Activated effector memory CD4-positive, alpha-beta T cell treated with anti-CD3 and anti-CD28 coated beads, Interleukin-2, amount 50 U/mL, for 16 hours (primary cell): ENCODE data around the gene GYPE.
"Not testable (repeated sequence)": the region's sequence is repeated elsewhere in the genome, so short reads cannot be mapped to it uniquely, and the experiment has no call there.

Experiments
- DNase-seq: peaks from one replicate; pipeline ENCODE4 v3.0.0-alpha.2; 2020

GYPE gene

GRCh38 chr4:143905440-143905839 lies at the start of gene GYPE:
Gene GYPE (minus strand): TSS chr4:143905559. CDS start chr4:143905507, 52 bp downstream.
- not testable (repeated sequence) for DNase-seq

DNA sequence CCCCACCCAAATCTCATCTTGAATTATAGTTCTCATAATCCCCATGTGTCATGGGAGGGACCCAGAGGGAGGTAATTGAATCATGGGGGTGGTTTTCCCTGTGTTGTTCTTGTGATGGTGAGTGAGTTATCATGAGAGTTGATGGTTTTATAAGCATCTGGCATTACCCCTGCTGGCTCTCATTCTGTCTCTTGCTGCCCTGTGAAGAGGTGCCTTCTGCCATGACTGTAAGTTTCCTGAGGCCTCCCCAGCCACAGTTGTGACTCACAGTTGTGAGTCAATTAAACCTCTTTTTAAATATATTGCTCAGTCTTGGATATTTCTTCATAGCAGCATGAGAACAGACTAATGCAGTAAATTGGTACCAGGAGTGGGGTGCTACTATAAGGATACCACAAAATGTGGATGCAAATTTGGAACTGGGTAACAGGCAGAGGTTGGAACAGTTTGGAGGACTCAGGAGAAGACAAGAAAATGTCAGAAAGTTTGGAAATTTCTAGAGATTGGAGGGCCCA lies 46.2 kb upstream of the GYPE start:
- DNase-seq, result not testable (repeated sequence)

DNA sequence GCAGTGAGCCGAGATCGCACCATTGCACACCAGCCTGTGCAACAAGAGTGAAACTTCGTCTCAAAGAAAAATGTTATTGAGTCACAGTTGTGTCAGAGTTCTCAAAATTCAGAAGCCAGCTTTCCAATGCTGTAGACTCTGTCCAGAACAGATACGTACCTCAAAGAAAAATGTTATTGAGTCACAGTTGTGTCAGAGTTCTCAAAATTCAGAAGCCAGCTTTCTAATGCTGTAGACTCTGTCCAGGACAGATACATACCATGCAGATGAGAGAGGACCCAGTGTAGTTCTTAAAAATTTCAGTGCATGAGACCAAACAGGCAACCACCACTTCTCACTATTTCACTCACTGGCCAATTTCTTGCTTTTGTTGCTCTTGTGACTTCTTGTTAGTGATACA lies 45.6 kb upstream of the GYPE start:
- not testable (repeated sequence) for DNase-seq

DNA sequence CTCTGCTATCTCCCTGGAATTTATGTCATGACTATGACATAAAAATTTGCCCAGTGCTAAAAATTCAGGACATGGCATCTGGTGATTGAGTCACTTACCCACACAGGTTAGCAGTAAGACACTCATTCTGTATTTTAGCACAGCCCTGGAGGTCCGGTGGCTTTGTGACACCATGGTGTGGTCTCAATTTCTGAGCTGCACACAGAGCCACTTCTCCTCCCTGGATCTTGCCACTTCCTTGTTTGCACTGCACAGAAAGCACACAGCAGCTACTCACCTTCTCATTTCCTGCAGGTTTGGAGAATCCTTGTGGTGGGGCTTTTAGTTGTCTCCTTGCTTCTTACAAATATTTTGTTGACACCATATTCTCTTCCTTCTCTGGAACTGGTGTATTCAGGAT lies 44.8 kb upstream of the GYPE start:
- DNase-seq, result not testable (repeated sequence)

GRCh38 chr4:143947493-143947892 lies 42.1 kb upstream of the GYPE start:
- not testable (repeated sequence) for DNase-seq

DNA sequence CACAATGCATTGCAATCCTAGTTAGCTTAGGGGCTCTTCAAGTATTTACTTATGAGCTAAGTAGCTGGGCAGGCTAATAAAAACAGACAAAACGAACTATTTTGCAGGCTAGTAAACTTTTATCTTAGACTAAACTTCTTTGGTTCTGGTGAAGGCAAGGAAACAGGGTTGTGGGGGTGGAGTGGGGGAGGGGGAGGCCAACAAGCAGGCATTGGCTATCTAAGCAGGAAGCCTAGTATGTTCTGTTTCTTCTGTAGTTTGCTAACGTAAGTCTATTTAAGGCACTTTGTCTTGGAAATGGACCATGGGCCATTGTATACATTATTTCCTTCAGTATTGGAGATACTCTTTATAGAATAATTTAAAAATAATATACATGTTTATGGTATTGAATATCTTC lies 35.3 kb upstream of the GYPE start:
- DNase-seq, result not testable (repeated sequence)

DNA sequence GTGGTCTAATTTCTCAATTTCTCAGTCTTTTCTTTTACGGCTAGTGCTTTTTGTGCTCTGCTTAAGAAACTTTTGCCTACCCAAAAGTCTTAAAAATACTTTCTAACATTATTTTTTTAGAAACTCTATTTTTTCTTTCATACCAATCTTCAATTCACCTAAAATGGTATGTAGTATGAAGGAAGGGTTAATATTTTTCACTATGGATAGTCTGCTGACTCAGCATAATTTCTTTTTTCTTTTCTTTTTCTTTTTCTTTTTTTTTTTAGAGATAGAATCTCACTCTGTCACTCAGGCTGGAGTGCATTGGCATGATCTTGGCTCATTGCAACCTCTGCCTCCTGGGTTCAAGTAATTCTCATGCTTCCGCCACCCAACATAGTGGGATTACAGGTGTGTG lies 34.2 kb upstream of the GYPE start:
- DNase-seq, result no peak

DNA sequence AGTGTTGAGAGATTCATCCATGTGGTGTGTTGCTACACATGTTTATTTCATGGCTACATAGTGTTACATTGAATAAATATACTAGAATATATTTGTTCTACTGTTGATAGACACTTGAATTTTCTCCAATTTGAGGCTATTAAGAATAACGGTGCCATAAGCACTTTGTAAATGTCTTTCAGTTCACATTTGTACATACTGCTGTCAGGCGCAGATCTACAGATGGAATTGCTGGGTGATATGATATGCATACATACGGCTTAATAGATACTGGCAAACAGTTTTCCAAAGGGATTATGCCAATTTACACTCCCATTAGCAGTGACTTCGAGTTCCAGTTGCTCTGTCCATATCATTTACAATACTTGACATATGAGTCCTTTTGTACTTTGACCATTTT lies 33.5 kb upstream of the GYPE start:
- DNase-seq, result not testable (repeated sequence)

DNA sequence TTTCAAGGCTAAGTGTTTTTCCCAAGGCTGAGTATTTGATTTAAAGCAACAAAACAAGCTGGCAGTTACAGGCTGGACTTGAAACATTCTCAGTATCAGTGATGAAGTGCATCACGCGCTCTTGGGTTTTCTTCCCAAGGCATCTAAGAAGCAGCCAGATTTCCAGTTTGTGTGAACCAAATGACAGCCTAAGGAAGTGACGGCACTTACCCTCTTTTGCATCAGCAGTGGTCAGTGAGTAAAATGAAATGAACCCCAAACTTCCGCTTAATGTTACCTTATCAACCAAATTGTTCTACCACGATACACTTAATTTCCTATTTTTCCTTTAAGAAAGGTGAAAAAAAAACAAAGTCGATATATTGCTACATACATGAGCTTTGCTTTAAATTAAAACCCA lies 15.8 kb upstream of the GYPE start:
- DNase-seq, result no peak

- DNase-seq, result not testable (repeated sequence)
Measured at GRCh38 chr4:143916485-143916884, 11.1 kb upstream of the GYPE start.

DNA sequence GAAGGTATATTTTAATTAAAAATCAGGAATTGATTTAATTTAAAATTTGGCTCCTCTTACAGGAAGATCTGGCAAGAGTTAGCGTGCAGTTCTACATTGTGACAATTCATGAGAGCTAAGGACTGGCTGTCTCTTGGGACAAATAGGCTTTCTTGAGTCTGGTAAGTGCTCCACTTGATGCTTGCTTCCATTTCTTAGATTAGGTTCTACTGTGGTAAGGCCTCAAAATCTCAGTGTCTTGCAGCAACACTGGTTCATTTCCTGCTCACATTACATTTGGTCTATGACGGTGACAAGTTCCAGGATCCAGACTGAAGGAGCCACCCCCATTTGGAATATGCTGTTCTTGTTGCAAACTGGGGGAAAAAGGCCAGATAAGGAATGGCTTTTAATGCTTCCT lies 7.1 kb upstream of the GYPE start:
- not testable (repeated sequence) for DNase-seq

DNA sequence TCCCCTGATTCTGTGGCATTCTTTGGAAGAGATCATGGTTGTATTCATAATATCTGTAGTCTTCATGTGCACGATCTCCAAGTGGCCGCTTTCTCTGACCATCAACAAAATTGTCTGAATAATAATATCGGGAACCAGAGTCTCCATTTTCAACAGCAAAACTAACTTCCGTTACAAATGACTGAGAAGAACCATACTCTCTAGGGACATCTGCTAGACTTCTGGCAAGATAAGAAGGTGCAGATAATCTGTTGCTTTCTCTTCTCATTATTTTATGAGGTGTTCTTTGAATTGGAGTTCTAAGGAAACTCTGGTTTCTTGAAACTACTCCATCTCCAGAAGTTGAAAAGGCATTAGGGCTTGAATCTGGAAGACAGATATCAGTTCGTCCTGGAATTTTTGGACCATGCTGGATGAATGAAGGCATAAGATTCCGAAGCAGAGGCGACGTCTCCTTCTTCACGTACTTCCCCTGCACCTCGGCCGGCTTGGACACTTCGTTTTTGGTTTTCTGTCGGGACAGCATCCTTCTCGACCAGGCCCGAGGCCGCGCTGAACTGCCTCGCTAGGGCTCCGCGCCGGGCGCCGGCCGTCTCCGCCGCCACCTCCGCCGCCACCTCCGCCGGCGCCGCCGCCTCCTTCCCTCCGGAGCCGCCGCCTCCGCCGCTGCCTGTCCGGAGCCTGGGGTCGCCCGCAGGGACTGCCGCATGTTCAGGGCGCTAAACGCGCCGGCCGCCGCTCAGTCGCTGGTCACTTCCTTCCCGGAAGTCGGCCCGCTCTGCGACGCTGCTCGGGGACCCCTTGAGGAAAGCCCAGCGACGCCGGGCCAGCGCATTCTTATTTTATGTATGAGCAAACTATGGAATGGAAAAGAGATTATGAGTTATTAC lies 6.4 kb upstream of the GYPE start:
- DNase-seq, result peak; percentile 76

- DNase-seq, result not testable (repeated sequence)
Measured at GRCh38 chr4:143910906-143911305, 5.5 kb upstream of the GYPE start.

DNA sequence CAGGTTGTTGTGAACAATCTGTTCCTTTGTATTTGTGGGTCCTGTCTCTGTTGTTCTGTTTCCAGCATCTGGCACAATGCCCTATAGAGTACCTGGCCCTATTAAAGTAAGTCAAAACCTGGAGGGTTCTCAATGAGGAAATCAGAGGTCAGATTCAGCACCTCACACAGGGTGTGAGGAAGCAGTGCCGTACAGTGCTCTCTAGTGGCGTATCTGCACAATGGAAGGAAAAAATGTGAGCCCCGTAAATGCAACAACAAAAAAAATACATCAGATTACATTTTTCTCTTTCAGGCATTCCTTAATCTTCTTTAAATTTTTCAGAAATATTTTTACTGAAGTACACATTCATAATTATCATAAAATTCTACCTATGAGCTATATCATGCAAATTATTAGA lies 2.5 kb upstream of the GYPE start:
- not testable (repeated sequence) for DNase-seq

DNA sequence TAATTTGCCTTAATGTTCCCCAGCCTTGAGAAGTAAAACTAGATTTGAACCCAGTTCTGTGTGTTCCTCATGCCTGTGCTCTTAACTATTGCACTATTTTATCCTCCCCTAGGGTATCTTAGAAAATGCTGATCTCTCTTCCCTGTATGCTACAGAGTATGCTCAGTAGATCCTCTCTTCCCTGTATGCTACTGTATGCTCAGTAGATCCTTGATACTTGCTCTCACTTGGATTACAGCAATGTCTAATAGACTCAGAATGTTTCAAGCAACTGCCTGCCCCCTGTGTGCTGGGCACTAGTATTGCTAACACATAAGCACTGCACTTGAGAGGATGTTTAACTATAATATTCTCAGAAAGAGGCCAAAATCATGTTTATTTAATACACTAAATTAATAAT lies 928 bp downstream of the GYPE start:
- DNase-seq, result not testable (repeated sequence)

DNA sequence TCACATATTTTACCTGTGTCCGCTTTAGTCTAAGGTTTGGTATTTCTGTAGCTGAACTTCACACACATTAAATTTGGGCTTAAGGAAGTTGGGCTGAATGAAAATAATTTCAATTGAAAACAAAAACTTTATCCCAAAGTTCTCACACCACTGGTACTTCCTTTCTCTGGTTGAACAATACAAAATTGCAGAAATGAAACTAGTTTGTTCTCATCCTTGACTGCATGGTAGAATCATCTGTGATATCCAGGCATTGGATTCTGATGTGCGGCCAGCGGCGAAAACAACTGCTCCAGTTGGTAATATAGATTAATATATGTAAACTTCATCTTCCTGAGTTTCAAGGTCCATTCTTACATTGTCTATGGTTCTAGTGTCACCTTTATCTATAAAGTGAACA lies 15.0 kb downstream of the GYPE start:
- DNase-seq, result not testable (repeated sequence)

DNA sequence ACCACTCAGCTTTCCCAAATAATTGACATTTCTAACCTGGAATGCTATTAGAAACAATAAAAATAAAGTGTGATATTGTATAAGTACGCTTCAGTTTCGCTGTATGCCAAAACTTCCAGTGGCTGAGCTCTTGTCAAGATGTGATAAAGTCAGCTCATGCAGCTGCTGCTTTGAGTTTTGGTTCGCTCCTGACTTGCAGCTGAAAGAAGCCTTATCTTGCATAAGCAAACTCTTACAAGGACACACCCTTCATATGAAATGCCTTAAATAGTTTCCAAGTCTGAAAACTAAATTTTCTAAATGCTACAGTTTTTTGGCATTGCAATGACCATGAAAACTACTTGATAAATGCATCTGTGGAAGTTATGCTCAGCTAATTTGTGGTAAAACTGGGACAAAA lies 17.2 kb downstream of the GYPE start:
- DNase-seq, result not testable (repeated sequence)

DNA sequence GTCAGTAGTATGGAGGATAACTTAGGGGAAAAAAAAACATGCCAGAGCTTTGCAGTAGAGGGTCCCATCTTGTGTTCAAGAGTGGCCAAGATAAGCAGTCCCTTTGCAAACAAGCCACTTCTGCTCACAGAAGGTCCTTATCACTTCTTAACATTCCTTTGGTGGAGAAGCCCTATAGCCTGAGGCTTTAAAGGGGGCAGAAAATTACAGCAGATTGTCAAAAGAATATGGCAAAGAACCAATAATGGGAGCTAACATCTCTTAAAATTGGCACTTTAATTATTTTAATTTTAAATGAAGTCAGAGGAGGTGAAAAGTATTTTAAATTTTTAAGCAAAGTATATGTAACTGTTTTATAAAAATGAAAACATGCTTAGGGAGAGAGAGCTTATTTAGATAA lies 20.4 kb downstream of the GYPE start:
- not testable (repeated sequence) for DNase-seq

DNA sequence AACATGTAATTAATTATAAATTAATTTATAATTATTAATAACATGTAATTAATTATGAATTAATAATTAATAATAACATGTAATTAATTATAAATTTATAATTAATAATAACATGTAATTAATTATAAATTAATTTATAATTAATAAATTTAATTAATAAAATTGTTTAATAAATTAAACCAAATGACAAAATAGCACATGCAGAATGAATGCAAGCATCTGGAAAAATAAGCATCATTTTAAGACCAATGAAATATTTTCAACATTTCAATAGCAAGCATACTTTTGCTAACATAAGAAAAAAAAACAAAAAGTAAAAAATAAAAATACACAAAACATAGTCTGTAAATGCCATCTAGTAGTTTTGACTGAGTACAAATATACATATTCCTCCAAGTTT lies 21.8 kb downstream of the GYPE start:
- DNase-seq, result no peak

DNA sequence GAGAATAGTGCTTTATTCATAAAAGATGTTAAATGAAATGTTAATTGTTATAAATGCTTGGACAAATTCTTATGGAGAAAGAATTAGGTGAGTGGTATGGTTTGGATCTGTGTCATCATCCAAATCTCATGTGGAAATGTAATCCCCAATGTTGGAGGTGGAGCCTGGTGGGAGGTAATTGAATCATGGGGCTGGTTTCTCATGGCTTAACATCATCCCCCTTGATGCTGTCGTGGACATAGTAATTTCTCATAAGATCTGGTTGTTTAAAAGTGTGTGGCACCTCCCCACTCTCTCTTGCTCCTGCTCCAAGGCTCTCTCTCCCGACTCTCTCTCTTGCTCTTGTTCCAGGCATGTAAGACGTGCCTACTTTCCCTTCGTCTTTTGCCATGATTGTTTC lies 22.5 kb downstream of the GYPE start:
- DNase-seq, result no peak

DNA sequence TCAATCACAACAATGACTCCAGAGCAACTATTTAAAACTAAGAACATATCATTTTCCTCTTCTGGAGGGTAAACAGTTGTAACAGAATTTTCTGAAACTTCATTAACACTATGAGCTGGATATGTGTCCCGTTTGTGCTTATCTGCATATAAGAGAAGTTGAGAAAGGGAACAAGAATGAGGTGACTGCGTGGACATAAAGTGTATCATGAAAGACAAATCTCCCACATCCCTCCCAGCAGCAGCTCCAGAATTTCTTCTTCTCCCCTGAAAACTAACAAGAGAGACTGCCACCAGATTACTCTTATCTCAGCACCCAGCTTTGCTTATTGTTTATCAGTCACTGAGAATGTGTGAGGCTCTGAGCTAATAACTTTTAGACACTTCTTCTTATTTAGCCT lies 25.8 kb downstream of the GYPE start:
- not testable (repeated sequence) for DNase-seq

GRCh38 chr4:143875357-143875756 lies 30.0 kb downstream of the GYPE start:
- not testable (repeated sequence) for DNase-seq

DNA sequence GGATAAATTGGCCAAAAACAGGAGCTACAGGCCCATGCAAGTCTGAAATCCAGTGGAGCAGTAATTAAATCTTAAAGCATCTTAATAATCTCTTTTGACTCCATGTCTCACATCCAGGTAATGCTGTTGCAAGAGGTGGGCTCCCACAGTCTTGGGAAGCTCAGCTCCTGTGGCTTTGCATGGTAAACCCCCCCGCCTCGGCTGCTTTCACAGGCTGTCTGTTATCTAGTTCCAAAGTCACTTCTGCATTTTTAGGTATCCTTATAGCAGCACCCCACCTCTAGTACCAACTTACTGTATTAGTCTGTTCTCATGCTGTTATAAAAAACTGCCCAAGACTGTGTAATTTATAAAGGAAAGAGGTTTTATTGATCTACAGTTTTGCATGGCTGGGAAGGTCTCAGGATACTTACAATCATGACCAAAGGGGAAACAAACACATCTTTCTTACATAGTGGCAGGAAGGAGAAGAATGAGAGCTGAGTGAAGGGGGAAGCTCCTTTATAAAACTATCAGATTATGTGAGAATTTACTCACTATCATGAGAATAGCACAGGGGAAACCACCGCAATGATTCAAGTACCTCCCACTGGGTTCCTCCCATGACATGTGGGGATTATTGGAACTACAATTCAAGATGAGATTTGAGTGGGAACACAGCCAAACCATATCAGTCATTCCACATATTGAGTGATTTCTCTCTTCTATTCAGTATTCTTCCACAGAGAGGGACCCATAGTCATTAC lies 34.7 kb downstream of the GYPE start:
- DNase-seq, result not testable (repeated sequence)

GRCh38 chr4:143869925-143870324 lies 35.4 kb downstream of the GYPE start:
- not testable (repeated sequence) for DNase-seq
